Hepatocyte (in vitro differentiated cells): ENCODE data around the gene CRNKL1. TPM values are rescaled to one million over a fixed set of nuclear protein-coding genes. Genes with fewer than 3 reads are reported as not detected.

ENCODE experiments used
- DNase-seq: peaks from one replicate; pipeline ENCODE4 v3.0.0-alpha.2; 2016; ENCODE audit warnings: low spot score
- H2AFZ ChIP-seq: fragments of 200-600 bp; sonication (generic); 2 replicates; pipeline ENCODE4 v1.6.0; 2016; ENCODE audit warnings: antibody characterized with exemption, mild to moderate bottlenecking
- H3K27ac ChIP-seq: fragments of 200-600 bp; sonication (generic); 2 replicates; pipeline ENCODE4 v1.5.1; 2016; ENCODE audit warnings: mild to moderate bottlenecking
- H3K27me3 ChIP-seq: fragments of 200-600 bp; sonication (generic); 2 replicates; pipeline ENCODE4 v1.6.1; 2016
- H3K36me3 ChIP-seq: fragments of 200-600 bp; sonication (generic); replicated peaks from 2 replicates; pipeline ENCODE4 v1.5.1; 2016; ENCODE audit warnings: low read depth; ENCODE audit not compliant: insufficient read depth
- H3K4me1 ChIP-seq: fragments of 200-600 bp; sonication (generic); 2 replicates; pipeline ENCODE4 v1.5.1; 2016; ENCODE audit warnings: mild to moderate bottlenecking, moderate library complexity; ENCODE audit not compliant: insufficient read depth
- H3K4me2 ChIP-seq: fragments of 200-600 bp; sonication (generic); 2 replicates; pipeline ENCODE4 v1.6.0; 2016
- H3K4me3 ChIP-seq: fragments of 200-600 bp; sonication (generic); 2 replicates; pipeline ENCODE4 v1.5.1; 2016; ENCODE audit warnings: mild to moderate bottlenecking
- H3K79me2 ChIP-seq: fragments of 200-600 bp; sonication (generic); 2 replicates; pipeline ENCODE4 v1.6.0; 2017; ENCODE audit warnings: mild to moderate bottlenecking
- H3K9me2 ChIP-seq: fragments of 200-600 bp; sonication (generic); replicated peaks from 2 replicates; pipeline ENCODE4 v1.6.0; 2017; ENCODE audit warnings: mild to moderate bottlenecking; ENCODE audit not compliant: insufficient read depth
- H3K9me3 ChIP-seq: fragments of 200-600 bp; sonication (generic); 2 replicates; pipeline ENCODE4 v1.5.1; 2016; ENCODE audit warnings: low read depth, mild to moderate bottlenecking
- H4K20me1 ChIP-seq: fragments of 200-600 bp; sonication (generic); 2 replicates; pipeline ENCODE4 v1.6.0; 2016; ENCODE audit warnings: mild to moderate bottlenecking; ENCODE audit not compliant: insufficient read depth, poor library complexity, severe bottlenecking
- EZH2 ChIP-seq: fragments of 200-600 bp; sonication (generic); IDR thresholded peaks from 2 replicates; pipeline ENCODE4 v1.6.1; 2016; ENCODE audit warnings: antibody characterized with exemption, mild to moderate bottlenecking, borderline replicate concordance
- EZH2phosphoT487 ChIP-seq: fragments of 200-600 bp; sonication (generic); IDR thresholded peaks from one replicate; pipeline ENCODE4 v1.6.1; 2018; ENCODE audit warnings: antibody characterized with exemption, mild to moderate bottlenecking, low read depth, moderate library complexity; ENCODE audit not compliant: unreplicated experiment, severe bottlenecking
- WGBS: methylation state at CpG from one replicate; pipeline ENCODE4 v1.1.6; 2016; ENCODE audit warnings: low lambda C conversion rate; ENCODE audit errors: missing lambda C conversion rate; 5-methylcytosine and 5-hydroxymethylcytosine counted together
- polyA plus RNA-seq: library from polyadenylated mRNA; unstranded; fragments of >200 nt; fragmentation: Nextera tagmentation; extraction: Ambion mirVana; gene quantifications from 2 replicates; pipeline ENCODE4 v1.2.1, GENCODE V29; 2016
- total RNA-seq: library from RNA; depleted of rRNA; stranded (reverse); fragments of >200 nt; gene quantifications from 2 replicates; pipeline ENCODE4 v1.2.3, GENCODE V29; 2014
- TF ChIP-seq, protein P1 (sequence below): fragments of 200-600 bp; sonication (generic); IDR thresholded peaks from 2 replicates; pipeline ENCODE4 v1.5.1; 2016; ENCODE audit warnings: antibody characterized with exemption, mild to moderate bottlenecking; ENCODE audit not compliant: poor library complexity

The CRNKL1 gene
- total and polyA plus RNA-seq, 2 experiments from 2014 or later = 14.6 to 25.4 TPM

DNA sequence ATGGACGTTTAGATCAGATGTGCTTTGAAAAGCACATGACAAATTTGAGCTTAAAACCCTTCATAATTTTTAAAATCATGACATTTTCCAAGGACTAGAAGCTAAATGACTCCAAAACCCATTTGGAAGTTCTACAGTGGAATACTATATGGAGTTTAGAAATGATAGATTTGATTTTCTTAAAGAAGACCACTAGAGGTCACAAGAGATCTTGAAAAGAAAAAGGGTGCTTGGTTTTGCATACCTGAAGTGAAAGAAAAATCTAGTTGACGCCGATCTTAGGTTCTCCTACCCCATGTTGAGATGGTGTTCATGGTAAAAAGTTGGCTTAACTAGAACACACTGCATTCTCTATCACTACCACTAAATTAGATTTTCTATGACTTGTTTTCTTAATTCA is 31.5 kb upstream of the CRNKL1 start:
- H3K4me1 ChIP-seq = no peaks in the 10 kb centered on the region
- H3K4me3 ChIP-seq = no peak overlapping the region
- TF ChIP-seq EZH2phosphoT487 (no peak), EZH2 (no peak)
- TF ChIP-seq, protein P1, sequence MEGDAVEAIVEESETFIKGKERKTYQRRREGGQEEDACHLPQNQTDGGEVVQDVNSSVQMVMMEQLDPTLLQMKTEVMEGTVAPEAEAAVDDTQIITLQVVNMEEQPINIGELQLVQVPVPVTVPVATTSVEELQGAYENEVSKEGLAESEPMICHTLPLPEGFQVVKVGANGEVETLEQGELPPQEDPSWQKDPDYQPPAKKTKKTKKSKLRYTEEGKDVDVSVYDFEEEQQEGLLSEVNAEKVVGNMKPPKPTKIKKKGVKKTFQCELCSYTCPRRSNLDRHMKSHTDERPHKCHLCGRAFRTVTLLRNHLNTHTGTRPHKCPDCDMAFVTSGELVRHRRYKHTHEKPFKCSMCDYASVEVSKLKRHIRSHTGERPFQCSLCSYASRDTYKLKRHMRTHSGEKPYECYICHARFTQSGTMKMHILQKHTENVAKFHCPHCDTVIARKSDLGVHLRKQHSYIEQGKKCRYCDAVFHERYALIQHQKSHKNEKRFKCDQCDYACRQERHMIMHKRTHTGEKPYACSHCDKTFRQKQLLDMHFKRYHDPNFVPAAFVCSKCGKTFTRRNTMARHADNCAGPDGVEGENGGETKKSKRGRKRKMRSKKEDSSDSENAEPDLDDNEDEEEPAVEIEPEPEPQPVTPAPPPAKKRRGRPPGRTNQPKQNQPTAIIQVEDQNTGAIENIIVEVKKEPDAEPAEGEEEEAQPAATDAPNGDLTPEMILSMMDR = peak; percentile 61
- DNase-seq = peak; percentile 54
- H3K9me3 ChIP-seq = no peaks in the 10 kb centered on the region
- H3K4me2 ChIP-seq = peak overlapping the region; percentile 14
- no peaks in the 10 kb centered on the region for H3K79me2 ChIP-seq
- no peaks in the 10 kb centered on the region for H3K9me2 ChIP-seq
- no peaks in the 10 kb centered on the region for H4K20me1 ChIP-seq
- H3K27ac ChIP-seq = no peak overlapping the region
- H2AFZ ChIP-seq = no peak overlapping the region
- H3K36me3 ChIP-seq = no peaks in the 10 kb centered on the region
- 4% methylated on average over 3 of the region's 3 CpGs for WGBS
- H3K27me3 ChIP-seq = peaks cover 10% of the 10 kb centered on the region

DNA sequence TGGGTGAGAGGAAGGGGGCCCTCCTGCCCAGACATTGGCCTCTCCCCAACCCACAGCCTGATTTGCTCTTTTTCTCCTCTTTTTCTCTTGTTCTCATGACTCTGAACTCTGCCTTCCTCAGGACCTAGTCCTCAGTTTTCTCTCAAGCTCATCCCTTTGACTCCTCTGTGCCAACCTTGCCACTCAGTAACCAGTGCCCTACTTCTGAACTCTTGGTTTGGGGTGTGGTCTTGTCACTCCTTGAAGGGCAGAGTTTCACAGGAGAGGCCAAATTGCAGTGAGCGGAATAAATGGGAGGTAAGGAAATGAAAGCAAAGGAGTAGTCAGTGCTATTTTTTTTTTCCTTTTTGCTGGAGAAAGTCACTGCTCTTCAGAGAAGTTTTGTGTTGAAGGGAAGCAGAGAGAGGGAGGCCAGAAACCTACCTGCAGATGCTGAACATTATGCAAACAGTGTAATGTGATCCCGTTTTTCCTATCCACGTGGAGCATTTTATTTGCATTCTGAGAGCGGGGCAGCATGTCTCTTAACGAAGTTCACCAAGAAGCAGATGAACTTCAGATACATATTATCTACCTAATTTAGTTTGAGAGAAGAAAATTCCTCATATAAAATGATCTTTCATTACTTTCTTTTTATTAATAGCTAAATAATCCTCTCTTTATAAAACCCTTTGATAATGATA is 27.0 kb upstream of the CRNKL1 start:
- Histone ChIP-seq H3K27ac (no peak overlapping the region), H4K20me1 (no peaks in the 10 kb centered on the region), H3K4me1 (no peaks in the 10 kb centered on the region), H3K9me3 (no peaks in the 10 kb centered on the region), H3K27me3 (peaks cover 10% of the 10 kb centered on the region), H3K4me3 (no peak overlapping the region), H3K9me2 (no peaks in the 10 kb centered on the region), H3K36me3 (no peaks in the 10 kb centered on the region), H2AFZ (no peak overlapping the region), H3K79me2 (no peaks in the 10 kb centered on the region), H3K4me2 (no peak overlapping the region)
- WGBS = 26% methylated on average over 5 of the region's 5 CpGs
- TF ChIP-seq EZH2 = no peak
- DNase-seq = no peak

DNA sequence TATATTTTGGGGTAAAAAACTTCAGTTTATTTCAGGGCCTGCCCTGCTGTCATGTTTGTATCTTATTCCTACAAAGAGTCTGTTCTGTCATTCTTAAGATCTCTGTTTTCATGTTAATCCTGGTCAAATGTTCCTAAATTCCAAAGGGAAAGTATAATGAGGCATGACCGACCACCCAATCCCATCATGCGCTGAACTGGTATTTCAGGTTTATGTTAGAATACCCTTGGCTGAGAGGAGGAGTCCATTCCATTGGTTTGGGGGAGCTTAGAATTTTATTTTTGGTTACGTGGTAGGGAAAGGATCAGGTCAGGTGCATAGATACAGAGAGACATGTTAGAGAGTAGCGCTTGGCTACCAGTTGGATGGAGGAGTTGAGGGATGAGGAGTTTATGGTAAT is 25.8 kb upstream of the CRNKL1 start:
- WGBS = 92% methylated on average over 4 of the region's 4 CpGs
- H2AFZ ChIP-seq = no peak overlapping the region
- H3K9me3 ChIP-seq = no peaks in the 10 kb centered on the region
- H3K4me1 ChIP-seq = no peaks in the 10 kb centered on the region
- H3K27me3 ChIP-seq = peaks cover 19% of the 10 kb centered on the region
- H3K9me2 ChIP-seq = no peaks in the 10 kb centered on the region
- H3K4me2 ChIP-seq = no peak overlapping the region
- H3K36me3 ChIP-seq = no peaks in the 10 kb centered on the region
- no peak overlapping the region for H3K4me3 ChIP-seq
- no peaks in the 10 kb centered on the region for H3K79me2 ChIP-seq
- no peaks in the 10 kb centered on the region for H4K20me1 ChIP-seq
- TF ChIP-seq EZH2phosphoT487 = no peak
- TF ChIP-seq, protein P1 = no peak
- no peak for TF ChIP-seq EZH2
- H3K27ac ChIP-seq = no peak overlapping the region
- DNase-seq = no peak

DNA sequence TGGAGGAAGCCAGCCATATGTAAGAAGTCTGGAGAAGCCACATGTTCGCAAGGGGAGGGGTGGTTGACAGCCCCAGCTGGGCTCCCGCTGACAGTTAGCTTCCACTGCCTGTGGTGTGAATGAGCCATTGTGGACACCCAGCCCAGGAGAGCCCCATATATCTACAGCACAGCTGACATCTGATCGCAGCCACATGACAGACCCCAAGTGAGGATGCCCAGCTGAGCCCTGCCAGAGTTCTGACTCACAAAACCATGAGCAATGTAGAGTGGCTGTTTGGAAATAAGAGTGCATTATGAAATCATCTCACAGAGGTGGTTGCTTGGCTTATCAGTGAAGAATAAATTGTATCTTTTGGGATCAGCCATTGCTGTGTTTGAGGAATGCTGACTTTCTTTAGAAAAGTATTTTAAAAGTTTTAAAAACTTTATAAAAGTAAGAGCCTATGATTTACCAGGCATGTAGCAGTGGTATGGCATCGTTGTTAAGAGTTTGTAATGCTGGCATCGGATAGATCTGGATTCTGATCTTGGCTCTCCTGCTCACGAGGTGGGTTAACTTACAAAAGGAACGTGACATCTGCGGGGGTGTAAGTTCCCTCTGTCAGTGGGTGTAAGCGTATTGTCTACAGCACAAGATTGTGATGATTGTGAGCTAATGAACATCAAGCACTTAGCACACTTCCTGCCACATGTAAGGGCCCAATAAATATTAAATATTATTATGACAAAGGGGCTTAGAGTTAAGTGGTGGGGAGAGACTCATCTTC is 24.2 kb upstream of the CRNKL1 start:
- Histone ChIP-seq H3K36me3 (no peaks in the 10 kb centered on the region), H2AFZ (no peak overlapping the region)
- 86% methylated on average over 9 of the region's 9 CpGs for WGBS

More for the DNA sequence above, 24.2 kb upstream of the CRNKL1 start:
- Histone ChIP-seq H3K9me3 (no peaks in the 10 kb centered on the region), H3K4me1 (no peaks in the 10 kb centered on the region), H3K79me2 (no peaks in the 10 kb centered on the region), H3K27me3 (peaks cover 16% of the 10 kb centered on the region), H4K20me1 (no peaks in the 10 kb centered on the region), H3K4me2 (no peak overlapping the region), H3K9me2 (no peaks in the 10 kb centered on the region), H3K4me3 (no peak overlapping the region), H3K27ac (no peak overlapping the region)
- TF ChIP-seq EZH2phosphoT487 = no peak
- TF ChIP-seq, protein P1 = no peak
- TF ChIP-seq EZH2 = no peak
- peak; percentile 33 for DNase-seq
